Skin epidermis (tissue), 12 donors: ENCODE measurements around the gene C2orf69.

Experiments
- H3K27ac ChIP-seq, 21 experiments: fragments of 200-600 bp; sonication (generic) in 11 of 21; one replicate each; pipeline ENCODE4 v1.5.0; 2020; ENCODE audit warnings: mild to moderate bottlenecking in 3 of 21, inconsistent platforms in 2 of 21, moderate library complexity in 2 of 21
- H3K4me3 ChIP-seq, 7 experiments: fragments of 200-600 bp; sonication (generic) in 2 of 7; one replicate each; pipeline ENCODE4 v1.5.0; 2020; ENCODE audit warnings: inconsistent platforms in 2 of 7, mild to moderate bottlenecking in 2 of 7, moderate library complexity in 1 of 7

The C2orf69 gene

DNA sequence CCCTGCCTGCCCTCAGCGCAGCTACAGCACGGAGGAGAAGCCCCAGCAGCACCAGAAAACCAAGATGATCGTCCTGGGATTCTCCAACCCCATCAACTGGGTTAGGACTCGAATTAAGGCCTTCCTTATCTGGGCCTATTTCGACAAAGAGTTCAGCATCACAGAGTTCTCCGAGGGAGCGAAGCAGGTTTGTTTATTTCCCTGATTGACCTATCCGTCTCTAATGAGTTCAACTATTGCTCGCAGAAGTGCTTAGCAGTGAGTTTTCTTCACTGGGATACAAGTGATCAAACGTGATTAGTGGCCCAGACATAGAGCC lies 44.9 kb downstream of the C2orf69 start:
- Histone ChIP-seq H3K4me3 (peak overlapping the region; percentile 80 to 100 (median 96)), H3K27ac (peak overlapping the region; percentile 83 to 100 (median 97))

DNA sequence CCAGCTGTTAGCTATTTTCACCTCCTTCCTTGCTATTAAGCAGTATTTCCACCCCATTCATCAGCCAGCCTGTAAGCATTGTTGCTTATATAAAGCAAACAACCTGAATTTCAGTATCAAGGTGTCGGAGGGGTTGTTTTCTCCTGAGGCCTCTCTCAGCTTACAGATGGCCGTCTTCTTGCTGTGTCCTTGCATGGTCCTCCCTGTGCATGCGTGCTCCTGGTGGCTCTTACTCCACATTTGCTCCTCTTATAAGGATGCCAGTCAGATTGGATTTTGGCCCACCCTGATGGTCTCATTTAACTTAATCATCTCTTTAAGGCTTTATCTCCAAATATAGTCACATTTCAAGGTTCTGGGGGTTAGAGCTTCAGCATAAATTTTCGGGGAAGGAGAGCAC lies 46.9 kb downstream of the C2orf69 start:
- H3K27ac ChIP-seq, result no peak overlapping the region
- no peak overlapping the region for H3K4me3 ChIP-seq

DNA sequence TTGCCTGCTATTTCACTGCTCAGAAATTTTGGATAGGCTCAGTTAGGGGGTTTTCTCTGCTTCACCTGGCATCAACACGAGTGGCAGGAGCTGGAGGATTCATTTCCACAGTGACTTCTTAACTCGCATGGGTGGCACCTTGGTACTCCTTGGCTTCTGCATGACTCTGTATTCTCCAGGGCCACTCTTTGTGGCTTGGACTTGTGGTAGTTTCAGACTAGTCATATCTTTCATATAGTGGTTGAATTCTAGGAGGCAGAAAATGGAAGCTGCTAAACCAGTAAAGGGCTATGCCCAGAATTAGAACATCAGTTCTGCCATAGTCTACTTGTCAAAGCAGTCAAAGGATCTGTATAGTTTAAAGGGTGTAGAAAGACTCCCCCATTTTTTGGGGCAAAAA lies 51.1 kb downstream of the C2orf69 start:
- Histone ChIP-seq H3K4me3 (no peak overlapping the region), H3K27ac (no peak overlapping the region)

DNA sequence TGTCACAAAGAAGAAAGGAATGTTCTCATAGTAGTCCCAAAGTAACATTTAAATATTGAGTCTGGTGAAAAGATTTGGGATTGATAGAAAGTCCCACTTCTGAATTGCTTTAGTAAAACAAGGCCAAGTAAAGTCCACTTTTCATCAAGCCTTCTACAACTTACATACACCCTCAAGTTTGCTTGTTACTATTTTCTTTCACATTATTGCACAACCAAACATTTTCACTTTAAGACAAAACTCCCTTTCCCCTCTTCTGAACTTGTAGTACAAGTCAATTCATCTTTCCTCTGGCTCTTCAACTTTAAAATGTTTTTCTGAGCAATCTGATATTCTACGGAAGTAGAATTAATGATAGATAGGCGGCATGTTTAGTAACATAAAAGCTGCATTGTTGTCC lies 55.3 kb downstream of the C2orf69 start:
- Histone ChIP-seq H3K4me3 (no peak overlapping the region), H3K27ac (no peak overlapping the region)

DNA sequence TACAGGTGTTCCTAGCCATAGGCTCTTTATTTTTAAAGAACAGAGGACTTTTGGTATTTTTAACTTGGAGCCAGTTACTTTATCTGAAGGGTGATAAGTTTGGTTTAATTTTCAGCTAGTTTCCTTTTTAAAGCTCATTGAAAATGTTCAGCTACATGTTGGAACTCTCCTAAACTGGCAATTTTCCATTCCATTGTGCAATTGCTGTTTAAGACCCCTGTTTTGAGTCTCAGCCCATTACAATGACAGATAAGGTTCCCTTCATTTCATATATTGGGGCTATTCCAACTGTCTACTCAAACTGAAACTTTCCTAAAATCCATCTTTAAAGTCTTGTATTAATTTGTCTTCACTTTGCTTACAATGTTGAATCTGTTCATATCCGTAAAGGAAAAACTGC lies 55.9 kb downstream of the C2orf69 start:
- H3K27ac ChIP-seq, result no peak overlapping the region
- H3K4me3 ChIP-seq, result no peak overlapping the region

DNA sequence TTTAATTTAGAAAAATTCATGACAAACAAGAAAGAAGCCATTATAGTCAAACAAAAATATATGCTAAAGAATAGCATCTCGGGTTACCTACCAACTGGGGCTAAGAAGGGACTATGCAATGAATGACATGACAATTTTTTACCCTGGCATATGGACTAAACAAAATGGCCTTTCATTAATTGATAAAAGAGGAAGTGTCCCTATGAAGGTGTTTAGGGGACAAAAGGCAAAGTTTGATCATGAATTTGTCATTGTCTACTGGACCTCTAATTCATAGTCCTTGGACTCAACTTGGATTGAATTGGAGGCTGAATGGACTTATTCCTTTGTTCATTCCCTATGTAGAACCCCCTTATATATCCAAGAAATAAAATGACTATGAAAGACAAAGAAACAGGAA lies 57.0 kb downstream of the C2orf69 start:
- H3K4me3 ChIP-seq, result no peak overlapping the region
- H3K27ac ChIP-seq, result no peak overlapping the region

DNA sequence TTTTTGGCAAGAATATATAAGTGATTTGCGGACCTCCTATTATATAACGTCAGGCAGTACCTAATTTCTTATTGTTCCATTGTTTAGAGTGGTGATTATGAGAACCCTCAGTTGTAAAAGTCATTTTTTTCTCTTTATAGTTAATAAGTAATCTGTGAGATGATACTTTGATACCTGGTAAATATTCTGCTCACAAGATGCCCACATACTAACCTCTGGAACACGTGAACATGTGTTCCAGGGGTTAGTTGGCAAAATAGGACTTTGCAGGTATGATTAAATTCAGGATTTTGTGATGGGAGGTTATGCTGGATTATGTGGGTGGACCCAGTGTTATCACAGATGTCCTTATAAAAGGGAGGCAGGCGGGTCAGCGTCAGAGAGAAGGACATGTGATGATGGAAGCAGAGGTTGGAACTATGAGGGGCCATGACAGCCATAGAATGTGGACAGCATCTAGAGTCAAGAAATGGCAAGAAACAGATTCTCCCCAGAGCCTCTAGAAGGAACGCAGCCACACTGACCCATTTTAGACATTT lies 61.1 kb downstream of the C2orf69 start:
- H3K27ac ChIP-seq, result no peak overlapping the region
- H3K4me3 ChIP-seq, result no peak overlapping the region

DNA sequence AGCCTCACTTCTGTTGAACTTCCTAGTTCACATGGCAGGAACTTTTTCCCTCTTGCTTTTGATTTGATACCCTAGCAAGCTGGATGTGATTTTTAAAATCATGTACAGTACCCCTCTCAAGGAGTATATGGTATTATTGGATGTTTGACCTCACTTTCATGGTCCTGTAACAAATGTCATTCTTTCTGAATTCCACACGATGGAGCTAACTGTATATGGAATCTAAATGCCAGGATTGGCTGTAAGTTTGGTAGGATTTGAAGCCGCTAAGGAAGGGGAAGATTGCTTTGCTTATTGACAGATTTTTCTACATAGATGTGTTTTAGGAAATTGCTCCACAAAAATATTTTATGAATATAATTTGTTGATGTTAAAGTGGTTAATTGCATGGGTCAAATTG lies 62.6 kb downstream of the C2orf69 start:
- Histone ChIP-seq H3K27ac (no peak overlapping the region), H3K4me3 (no peak overlapping the region)

DNA sequence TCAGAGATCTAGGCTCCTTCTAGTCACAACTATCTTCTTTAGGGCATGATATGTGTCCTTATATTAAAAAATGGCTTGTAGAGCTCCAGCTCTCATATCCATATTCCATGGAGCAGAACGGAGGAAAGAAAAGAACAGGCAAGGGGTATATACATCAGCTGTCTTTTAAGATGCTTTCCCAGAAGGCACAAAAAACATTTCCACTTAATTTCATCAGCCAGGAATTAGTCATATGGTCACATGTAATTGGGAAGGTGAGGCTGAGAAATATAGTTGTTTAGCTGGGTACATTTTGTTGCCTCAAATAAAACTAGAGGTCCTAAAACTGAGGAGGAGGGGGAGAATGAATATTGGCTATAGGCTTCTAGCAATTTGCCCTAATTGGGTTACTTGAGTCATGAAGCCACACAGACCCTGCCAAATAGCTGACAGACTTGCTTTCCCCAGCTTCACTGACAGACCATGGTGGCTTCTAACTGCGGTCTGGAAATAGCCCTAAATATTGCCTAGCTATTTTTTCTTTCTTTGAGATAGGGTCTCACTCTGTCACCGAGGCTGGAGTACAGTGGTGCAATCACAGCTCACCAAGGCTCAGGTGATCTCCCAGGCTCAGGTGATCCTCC lies 64.3 kb downstream of the C2orf69 start:
- H3K4me3 ChIP-seq, result no peak overlapping the region
- no peak overlapping the region for H3K27ac ChIP-seq
